Caco-2 (cell line): ENCODE results near the gene ELOVL1. TPM values are rescaled to one million over a fixed set of nuclear protein-coding genes. Genes with fewer than 3 reads are reported as not detected.

ENCODE experiments used
- BruUV-seq: library from RNA; stranded (reverse); fragments of 400-500 nt; replicated peaks from 2 replicates; lab custom pipeline; 2021; lab: Mats Ljungman, UMichigan
- CTCF ChIA-PET: fragments of 300-600 bp; sonication (Branson Sonifier 250); formaldehyde crosslinking; loops from one replicate; lab custom pipeline; 2022; ENCODE audit warnings: antibody characterized with exemption; lab: Charles Lee
- POLR2A ChIA-PET: fragments of 300-600 bp; sonication (Branson Sonifier 250); formaldehyde crosslinking; loops from one replicate; lab custom pipeline; 2022; ENCODE audit warnings: antibody characterized with exemption; lab: Charles Lee
- DNase-seq, 2 experiments: peaks; one replicate each; pipeline versions ENCODE4 v3.0.0 to v3.0.0-alpha.2; 2020 to 2022
- H3K27me3 ChIP-seq: replicated peaks from 2 replicates; pipeline ENCODE4 v1.6.0; 2011; ENCODE audit warnings: low read length; ENCODE audit not compliant: control insufficient read depth, insufficient read depth
- H3K36me3 ChIP-seq: 2 replicates; pipeline ENCODE4 v1.5.1; 2011; ENCODE audit warnings: low read length; ENCODE audit not compliant: control insufficient read depth, insufficient read depth
- H3K4me1 ChIP-seq: fragments of 250-450 bp; sonication (Bioruptor Pico); 2 replicates; pipeline ENCODE4 v1.5.1; 2020; ENCODE audit warnings: mild to moderate bottlenecking
- H3K4me3 ChIP-seq: 2 replicates; pipeline ENCODE4 v1.5.1; 2011; ENCODE audit warnings: low read depth, mild to moderate bottlenecking, control low read depth, low read length
- H3K9me3 ChIP-seq: fragments of 250-450 bp; sonication (Bioruptor Pico); 2 replicates; pipeline ENCODE4 v1.5.1; 2020; ENCODE audit warnings: mild to moderate bottlenecking, moderate library complexity
- H3K27ac Mint-ChIP-seq: one replicate; pipeline ENCODE4 v1.8.0; 2022; ENCODE audit warnings: mixed read lengths; ENCODE audit not compliant: unreplicated experiment
- H3K27me3 Mint-ChIP-seq: one replicate; pipeline ENCODE4 v1.8.0; 2022; ENCODE audit warnings: mixed read lengths; ENCODE audit not compliant: insufficient read depth, unreplicated experiment
- H3K36me3 Mint-ChIP-seq: one replicate; pipeline ENCODE4 v1.8.0; 2022; ENCODE audit warnings: mild to moderate bottlenecking, mixed read lengths; ENCODE audit not compliant: insufficient read depth, unreplicated experiment
- H3K4me1 Mint-ChIP-seq: one replicate; pipeline ENCODE4 v1.8.0; 2022; ENCODE audit warnings: low read depth, mixed read lengths; ENCODE audit not compliant: unreplicated experiment
- H3K4me3 Mint-ChIP-seq: one replicate; pipeline ENCODE4 v1.8.0; 2022; ENCODE audit warnings: mild to moderate bottlenecking, moderate library complexity, mixed read lengths; ENCODE audit not compliant: unreplicated experiment
- H3K9me3 Mint-ChIP-seq: one replicate; pipeline ENCODE4 v1.8.0; 2022; ENCODE audit warnings: mixed read lengths; ENCODE audit not compliant: unreplicated experiment
- CTCF ChIP-seq, 2 experiments: fragments of 200-600 bp in 1 of 2; IDR thresholded peaks; 1 replicate in 1 of 2; 2 replicates in 1 of 2; pipeline versions ENCODE4 v1.5.1 to v1.8.0; 2011 to 2022; ENCODE audit warnings: antibody characterized with exemption in 1 of 2, control low read depth in 1 of 2, inconsistent platforms in 1 of 2, low read depth in 1 of 2, low read length in 1 of 2, mild to moderate bottlenecking in 1 of 2, moderate library complexity in 1 of 2; ENCODE audit not compliant: insufficient read depth in 1 of 2, severe bottlenecking in 1 of 2, unreplicated experiment in 1 of 2
- intact Hi-C: fragments of 100-400 bp; cut with micrococcal nuclease; formaldehyde crosslinking; loops from one replicate; pipeline ENCODE4 v1.10.0; 2022; ENCODE audit not compliant: unreplicated experiment
- total RNA-seq: library from RNA; stranded (reverse); gene quantifications from 2 replicates; pipeline ENCODE4 v1.2.3, GENCODE V29; 2022

The ELOVL1 gene
- total RNA-seq, 1 experiment from 2014 or later, result 66.8 TPM

GRCh38 chr1:43382027-43382779, 14.4 kb upstream of the ELOVL1 start:
- Histone ChIP-seq H3K9me3 (no peaks in the 10 kb centered on the region), H3K4me3 (no peak overlapping the region), H3K27me3 (no peaks in the 10 kb centered on the region), H3K36me3 (no peaks in the 10 kb centered on the region), H3K4me1 (no peaks in the 10 kb centered on the region)
- no peak for TF ChIP-seq CTCF (IDR thresholded peaks at IDR 0.05; ENCODE audit: insufficient read depth in 1 of 2, low read depth in 1 of 2, low read length in 1 of 2, severe bottlenecking in 1 of 2, unreplicated experiment in 1 of 2)
- no peaks in the 10 kb centered on the region for H3K27me3 Mint-ChIP-seq
- no peaks in the 10 kb centered on the region for H3K4me1 Mint-ChIP-seq
- no peak for DNase-seq
- peaks cover 28% of the 10 kb centered on the region for H3K36me3 Mint-ChIP-seq
- POLR2A ChIA-PET, result no interaction called here
- no peak overlapping the region for H3K27ac Mint-ChIP-seq
- CTCF ChIA-PET, result interaction anchor here (1.2 kb wide), 1 partner anchor 24 kb away, joined by 3 read pairs; the partner anchor contains the start of gene CDC20
- intact Hi-C loops, result no loop called here
- no peak overlapping the region for H3K4me3 Mint-ChIP-seq
- H3K9me3 Mint-ChIP-seq, result no peaks in the 10 kb centered on the region
- no TSS peak for BruUV-seq

- TF ChIP-seq CTCF (IDR thresholded peaks at IDR 0.05; ENCODE audit: insufficient read depth in 1 of 2, low read depth in 1 of 2, low read length in 1 of 2, severe bottlenecking in 1 of 2, unreplicated experiment in 1 of 2), result no peak
- H3K36me3 ChIP-seq, result no peaks in the 10 kb centered on the region
- POLR2A ChIA-PET, result no interaction called here
- H3K27me3 ChIP-seq, result no peaks in the 10 kb centered on the region
- no peak for DNase-seq
- peaks cover 24% of the 10 kb centered on the region for H3K36me3 Mint-ChIP-seq
- H3K27me3 Mint-ChIP-seq, result no peaks in the 10 kb centered on the region
- H3K4me1 Mint-ChIP-seq, result no peaks in the 10 kb centered on the region
- H3K4me3 ChIP-seq, result no peak overlapping the region
- BruUV-seq, result no TSS peak
- H3K4me1 ChIP-seq, result no peaks in the 10 kb centered on the region
- intact Hi-C loops, result no loop called here
- CTCF ChIA-PET, result no interaction called here
- no peak overlapping the region for H3K4me3 Mint-ChIP-seq
- no peaks in the 10 kb centered on the region for H3K9me3 Mint-ChIP-seq
- no peak overlapping the region for H3K27ac Mint-ChIP-seq
- no peaks in the 10 kb centered on the region for H3K9me3 ChIP-seq
These were observed 13.8 kb upstream of the ELOVL1 start for GRCh38 chr1:43381612-43382011.

- Mint-ChIP-seq H3K9me3 (no peaks in the 10 kb centered on the region), H3K4me3 (no peak overlapping the region), H3K27ac (no peak overlapping the region), H3K36me3 (peaks cover 13% of the 10 kb centered on the region), H3K27me3 (no peaks in the 10 kb centered on the region), H3K4me1 (no peaks in the 10 kb centered on the region)
- intact Hi-C loops, result no loop called here
- H3K9me3 ChIP-seq, result no peaks in the 10 kb centered on the region
- H3K4me1 ChIP-seq, result no peaks in the 10 kb centered on the region
- no peaks in the 10 kb centered on the region for H3K36me3 ChIP-seq
- BruUV-seq, result no TSS peak
- H3K27me3 ChIP-seq, result no peaks in the 10 kb centered on the region
- TF ChIP-seq CTCF (IDR thresholded peaks at IDR 0.05; ENCODE audit: insufficient read depth in 1 of 2, low read depth in 1 of 2, low read length in 1 of 2, severe bottlenecking in 1 of 2, unreplicated experiment in 1 of 2), result no peak
- DNase-seq, result no peak
- H3K4me3 ChIP-seq, result no peak overlapping the region
- ChIA-PET POLR2A (no interaction called here), CTCF (no interaction called here)
These were observed 11.7 kb upstream of the ELOVL1 start for GRCh38 chr1:43379476-43379875.
